IMR-90 (cell line): Measurements from ENCODE around the gene PDE5A.

Experiments
- CEBPB ChIP-seq: IDR thresholded peaks from 2 replicates; pipeline ENCODE4 v1.6.1; 2012; ENCODE audit warnings: low read depth, low read length, improper control_type of control experiment
- CTCF ChIP-seq: conservative IDR thresholded peaks from 2 replicates; pipeline ENCODE4 v1.5.1; 2012; ENCODE audit warnings: mild to moderate bottlenecking, low read depth, low read length, improper control_type of control experiment
- ELK1 ChIP-seq: fragments of 150-350 bp; IDR thresholded peaks from 2 replicates; pipeline ENCODE4 v1.6.1; 2016; ENCODE audit warnings: low read depth, mild to moderate bottlenecking, low read length, moderate library complexity, borderline replicate concordance
- MAZ ChIP-seq: IDR thresholded peaks from 2 replicates; pipeline ENCODE4 v1.6.1; 2012; ENCODE audit warnings: low read depth, mild to moderate bottlenecking, low read length, improper control_type of control experiment, moderate library complexity, borderline replicate concordance
- POLR2A ChIP-seq: IDR thresholded peaks from 2 replicates; pipeline ENCODE4 v1.6.1; 2012; ENCODE audit warnings: mild to moderate bottlenecking, low read depth, low read length
- RAD21 ChIP-seq: IDR thresholded peaks from 2 replicates; pipeline ENCODE4 v1.6.1; 2012; ENCODE audit warnings: low read length, improper control_type of control experiment
- RFX5 ChIP-seq: IDR thresholded peaks from 2 replicates; pipeline ENCODE4 v1.8.0; 2012; ENCODE audit warnings: low read depth, mild to moderate bottlenecking, low read length, moderate library complexity
- TF ChIP-seq, protein P1 (sequence below): fragments of 150-350 bp; IDR thresholded peaks from 2 replicates; pipeline ENCODE4 v1.6.1; 2017; ENCODE audit warnings: mild to moderate bottlenecking, antibody characterized with exemption, low read length, low read depth

DNA sequence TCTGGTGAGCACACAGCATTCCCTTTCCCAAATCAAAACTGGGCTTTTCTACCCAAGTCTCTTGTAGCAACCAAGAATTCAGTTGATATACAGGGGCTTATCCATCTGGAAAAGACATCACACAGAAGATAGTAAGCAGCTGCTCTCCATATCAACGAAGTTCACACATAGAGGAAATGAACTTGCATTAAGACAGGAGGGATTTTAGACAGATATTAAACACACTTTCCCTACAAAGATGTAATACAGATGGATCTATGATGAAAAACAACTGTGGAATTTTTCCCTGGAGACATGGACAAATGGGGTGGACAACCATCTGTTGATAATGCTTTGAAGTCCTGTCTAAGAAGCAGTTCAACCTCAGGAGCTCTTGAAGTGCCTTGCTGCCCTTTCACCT lies 9.8 kb upstream of the PDE5A start:
- TF ChIP-seq RAD21 = no peak
- TF ChIP-seq ELK1 = no peak
- TF ChIP-seq CTCF = no peak
- TF ChIP-seq, protein P1, sequence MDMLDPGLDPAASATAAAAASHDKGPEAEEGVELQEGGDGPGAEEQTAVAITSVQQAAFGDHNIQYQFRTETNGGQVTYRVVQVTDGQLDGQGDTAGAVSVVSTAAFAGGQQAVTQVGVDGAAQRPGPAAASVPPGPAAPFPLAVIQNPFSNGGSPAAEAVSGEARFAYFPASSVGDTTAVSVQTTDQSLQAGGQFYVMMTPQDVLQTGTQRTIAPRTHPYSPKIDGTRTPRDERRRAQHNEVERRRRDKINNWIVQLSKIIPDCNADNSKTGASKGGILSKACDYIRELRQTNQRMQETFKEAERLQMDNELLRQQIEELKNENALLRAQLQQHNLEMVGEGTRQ = no peak
- no peak for TF ChIP-seq POLR2A
- no peak for TF ChIP-seq CEBPB
- no peak for TF ChIP-seq RFX5
- no peak for TF ChIP-seq MAZ
